Embryonic facial prominence (tissue), 1 donor: ENCODE measurements around the gene MARVELD3.

Experiments used
- DNase-seq: peaks from one replicate; pipeline ENCODE4 v3.0.0-alpha.2; 2016; ENCODE audit errors: extremely low spot score

The MARVELD3 gene

GRCh38 chr16:71623597-71623996 is 2.4 kb upstream of the MARVELD3 start:
- no peak for DNase-seq

GRCh38 chr16:71625113-71625850 is 702 bp upstream of the MARVELD3 start:
- no peak for DNase-seq

- DNase-seq, result no peak
Observed at GRCh38 chr16:71626858-71627213, 852 bp downstream of the MARVELD3 start.

- DNase-seq, result no peak
Observed at GRCh38 chr16:71627731-71628181, 1.8 kb downstream of the MARVELD3 start.

GRCh38 chr16:71628810-71629209 is 2.8 kb downstream of the MARVELD3 start:
- DNase-seq, result no peak

GRCh38 chr16:71629278-71630016 is 3.5 kb downstream of the MARVELD3 start:
- no peak for DNase-seq

- DNase-seq, result no peak
Observed at GRCh38 chr16:71630808-71631207, 4.8 kb downstream of the MARVELD3 start.

GRCh38 chr16:71631776-71632175 is 5.8 kb downstream of the MARVELD3 start:
- DNase-seq, result no peak

- no peak for DNase-seq
Observed at GRCh38 chr16:71635632-71636031, 9.6 kb downstream of the MARVELD3 start.

- no peak for DNase-seq
Observed at GRCh38 chr16:71637398-71637797, 11.4 kb downstream of the MARVELD3 start.

- no peak for DNase-seq
Observed at GRCh38 chr16:71645450-71645849, 19.5 kb downstream of the MARVELD3 start.

- DNase-seq, result no peak
Observed at GRCh38 chr16:71647391-71647790, 21.4 kb downstream of the MARVELD3 start.

- no peak for DNase-seq
Observed at GRCh38 chr16:71648162-71648561, 22.2 kb downstream of the MARVELD3 start.

- DNase-seq, result no peak
Observed at GRCh38 chr16:71648921-71649320, 22.9 kb downstream of the MARVELD3 start.

GRCh38 chr16:71649704-71650103 is 23.7 kb downstream of the MARVELD3 start:
- no peak for DNase-seq

GRCh38 chr16:71658771-71659170 is 32.8 kb downstream of the MARVELD3 start:
- DNase-seq, result no peak

GRCh38 chr16:71659471-71659870 is 33.5 kb downstream of the MARVELD3 start:
- DNase-seq, result no peak

- DNase-seq, result no peak
Observed at GRCh38 chr16:71666264-71666663, 40.3 kb downstream of the MARVELD3 start.

- no peak for DNase-seq
Observed at GRCh38 chr16:71666928-71667707, 41.1 kb downstream of the MARVELD3 start.

GRCh38 chr16:71669926-71670536 is 44.0 kb downstream of the MARVELD3 start:
- no peak for DNase-seq

- DNase-seq, result no peak
Observed at GRCh38 chr16:71670537-71670936, 44.6 kb downstream of the MARVELD3 start.

GRCh38 chr16:71671165-71671564 is 45.2 kb downstream of the MARVELD3 start:
- no peak for DNase-seq
